HepG2 (cell line): ENCODE results near the gene APIP. TPM values are rescaled to one million over a fixed set of nuclear protein-coding genes. Genes with fewer than 3 reads are reported as not detected.
A peak's percentile ranks its signal among the peaks of the same experiment; 100 is the strongest.

Experiments
- ATF1 ChIP-seq: IDR thresholded peaks from 2 replicates; pipeline ENCODE4 v1.6.1; 2016; ENCODE audit warnings: mild to moderate bottlenecking, control low read depth
- EED ChIP-seq: sonication (generic); formaldehyde crosslinking; IDR thresholded peaks from 2 replicates; pipeline ENCODE4 v1.5.0; 2020; ENCODE audit warnings: mild to moderate bottlenecking, missing genetic modification reagents
- GABPB1 ChIP-seq: IDR thresholded peaks from 2 replicates; pipeline ENCODE4 v1.6.1; 2016; ENCODE audit warnings: mild to moderate bottlenecking, missing genetic modification reagents, moderate library complexity, missing compliant biosample characterization
- MAF1 ChIP-seq: sonication (generic); formaldehyde crosslinking; IDR thresholded peaks from 2 replicates; pipeline ENCODE4 v1.5.0; 2020; ENCODE audit warnings: missing genetic modification reagents, borderline replicate concordance
- MLLT10 ChIP-seq: sonication (generic); formaldehyde crosslinking; IDR thresholded peaks from 2 replicates; pipeline ENCODE4 v1.4.0; 2020; ENCODE audit warnings: missing genetic modification reagents
- PAWR ChIP-seq: sonication (generic); formaldehyde crosslinking; IDR thresholded peaks from 2 replicates; pipeline ENCODE4 v1.4.0; 2020; ENCODE audit warnings: missing genetic modification reagents, mild to moderate bottlenecking, borderline replicate concordance
- SATB2 ChIP-seq: sonication (generic); formaldehyde crosslinking; IDR thresholded peaks from 2 replicates; pipeline ENCODE4 v1.5.0; 2020; ENCODE audit warnings: missing genetic modification reagents
- WIZ ChIP-seq: sonication (generic); formaldehyde crosslinking; IDR thresholded peaks from 2 replicates; pipeline ENCODE4 v1.5.1; 2020; ENCODE audit warnings: mild to moderate bottlenecking, missing genetic modification reagents
- ZEB1 ChIP-seq: IDR thresholded peaks from 2 replicates; pipeline ENCODE4 v1.6.1; 2012; ENCODE audit warnings: mild to moderate bottlenecking, low read depth, inconsistent platforms; ENCODE audit not compliant: insufficient replicate concordance
- ZNF256 ChIP-seq: sonication (generic); formaldehyde crosslinking; conservative IDR thresholded peaks from 2 replicates; pipeline ENCODE4 v1.4.0; 2020; ENCODE audit warnings: missing genetic modification reagents
- ZNF296 ChIP-seq: sonication (generic); formaldehyde crosslinking; conservative IDR thresholded peaks from 2 replicates; pipeline ENCODE4 v1.5.0; 2020; ENCODE audit warnings: mild to moderate bottlenecking, missing genetic modification reagents
- ZNF530 ChIP-seq: sonication (generic); formaldehyde crosslinking; IDR thresholded peaks from 2 replicates; pipeline ENCODE4 v1.5.0; 2020; ENCODE audit warnings: low read depth, mild to moderate bottlenecking, missing genetic modification reagents
- ZNF543 ChIP-seq: sonication (generic); formaldehyde crosslinking; IDR thresholded peaks from 2 replicates; pipeline ENCODE4 v1.4.0; 2020; ENCODE audit warnings: mild to moderate bottlenecking, missing genetic modification reagents
- ZNF550 ChIP-seq: sonication (generic); formaldehyde crosslinking; IDR thresholded peaks from 2 replicates; pipeline ENCODE4 v1.4.0; 2020; ENCODE audit warnings: mild to moderate bottlenecking, missing genetic modification reagents, borderline replicate concordance
- polyA plus RNA-seq, 8 experiments: library from polyadenylated mRNA; depleted of rRNA in 3 of 8; stranded (reverse) in 7 of 8; unstranded in 1 of 8; fragments of >200 nt; fragmentation: Illumina TruSeq in 4 of 8; extraction: Trizol in 4 of 8; gene quantifications; 2 replicates each; pipeline versions ENCODE4 v1.2.1 to v1.2.3, GENCODE V29; 2011 to 2016; ENCODE audit warnings: low read depth in 4 of 8, missing spikeins in 1 of 8, mixed read lengths in 1 of 8; ENCODE audit not compliant: insufficient read depth in 1 of 8
- total RNA-seq, 5 experiments: library from RNA; depleted of rRNA; stranded (reverse); fragments of >200 nt; fragmentation: Illumina TruSeq; extraction: Trizol; gene quantifications; 2 replicates each; pipeline ENCODE4 v1.2.3, GENCODE V29; 2016; ENCODE audit warnings: low read depth in 1 of 5
- TF ChIP-seq, protein P1 (sequence below): sonication (generic); formaldehyde crosslinking; IDR thresholded peaks from 2 replicates; pipeline ENCODE4 v1.4.0; 2020; ENCODE audit warnings: missing genetic modification reagents, borderline replicate concordance
- TF ChIP-seq, protein P2 (sequence below): fragments of 450-650 bp; IDR thresholded peaks from 2 replicates; pipeline ENCODE4 v1.6.1; 2017; ENCODE audit warnings: mild to moderate bottlenecking
- TF ChIP-seq, protein P3 (sequence below): sonication (generic); formaldehyde crosslinking; IDR thresholded peaks from 2 replicates; pipeline ENCODE4 v1.8.0; 2022; ENCODE audit warnings: mild to moderate bottlenecking, missing genetic modification reagents, borderline replicate concordance
- TF ChIP-seq, protein P4 (sequence below): sonication (generic); formaldehyde crosslinking; IDR thresholded peaks from 2 replicates; pipeline ENCODE4; 2020; ENCODE audit warnings: missing genetic modification reagents, mild to moderate bottlenecking, borderline replicate concordance

APIP gene
- total and polyA plus RNA-seq, 2 of the 13 experiments (the other 11 are each of a cell fraction or from before 2014, with no cell fraction given), result 16.9 to 31.0 TPM

DNA sequence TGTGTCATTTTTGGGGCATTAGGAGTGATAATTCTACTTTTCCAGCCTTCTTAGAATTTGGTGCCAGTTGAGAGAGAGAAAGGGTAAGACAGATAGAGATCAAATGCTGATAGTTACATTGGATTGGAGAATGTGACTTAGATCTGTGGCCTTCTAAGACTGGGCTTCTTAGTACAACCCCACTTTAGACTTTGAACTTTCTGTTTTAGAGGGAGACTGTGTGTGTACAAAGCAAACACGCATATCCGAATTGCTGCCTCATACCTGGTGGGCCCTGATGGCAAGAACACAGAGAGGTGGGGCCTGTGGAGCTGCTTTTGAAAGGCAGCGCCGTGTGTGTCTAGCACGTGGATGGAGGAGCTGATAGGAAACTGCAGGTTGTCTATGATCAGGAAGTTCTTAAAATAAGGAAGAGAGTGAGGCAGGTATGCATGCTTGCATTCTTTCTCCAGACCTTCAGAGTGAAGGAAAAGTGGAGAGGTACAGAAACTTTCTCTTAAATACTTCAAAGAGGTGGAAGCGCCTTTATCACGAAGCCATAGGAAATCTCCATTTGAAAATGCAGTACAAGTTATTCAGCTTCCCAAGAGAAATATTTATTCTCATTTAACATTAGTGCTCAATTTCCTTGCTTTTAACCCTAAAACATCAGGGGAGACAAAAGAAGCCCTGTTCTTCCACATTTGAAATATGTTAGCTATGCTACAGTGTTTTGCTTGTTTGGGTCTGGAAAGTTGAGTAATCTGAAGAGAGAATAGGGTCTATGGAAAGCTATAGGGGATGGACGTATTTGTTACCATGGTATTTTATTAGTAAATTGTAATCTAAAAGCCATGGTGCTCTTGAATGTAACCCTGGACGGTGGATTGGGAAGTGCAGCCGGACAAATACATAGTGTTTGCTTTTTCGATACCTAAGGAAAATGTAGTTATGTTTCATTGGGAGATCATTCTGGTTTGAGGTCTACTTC is 13.9 kb upstream of the APIP start (continued):
- TF ChIP-seq, protein P1, sequence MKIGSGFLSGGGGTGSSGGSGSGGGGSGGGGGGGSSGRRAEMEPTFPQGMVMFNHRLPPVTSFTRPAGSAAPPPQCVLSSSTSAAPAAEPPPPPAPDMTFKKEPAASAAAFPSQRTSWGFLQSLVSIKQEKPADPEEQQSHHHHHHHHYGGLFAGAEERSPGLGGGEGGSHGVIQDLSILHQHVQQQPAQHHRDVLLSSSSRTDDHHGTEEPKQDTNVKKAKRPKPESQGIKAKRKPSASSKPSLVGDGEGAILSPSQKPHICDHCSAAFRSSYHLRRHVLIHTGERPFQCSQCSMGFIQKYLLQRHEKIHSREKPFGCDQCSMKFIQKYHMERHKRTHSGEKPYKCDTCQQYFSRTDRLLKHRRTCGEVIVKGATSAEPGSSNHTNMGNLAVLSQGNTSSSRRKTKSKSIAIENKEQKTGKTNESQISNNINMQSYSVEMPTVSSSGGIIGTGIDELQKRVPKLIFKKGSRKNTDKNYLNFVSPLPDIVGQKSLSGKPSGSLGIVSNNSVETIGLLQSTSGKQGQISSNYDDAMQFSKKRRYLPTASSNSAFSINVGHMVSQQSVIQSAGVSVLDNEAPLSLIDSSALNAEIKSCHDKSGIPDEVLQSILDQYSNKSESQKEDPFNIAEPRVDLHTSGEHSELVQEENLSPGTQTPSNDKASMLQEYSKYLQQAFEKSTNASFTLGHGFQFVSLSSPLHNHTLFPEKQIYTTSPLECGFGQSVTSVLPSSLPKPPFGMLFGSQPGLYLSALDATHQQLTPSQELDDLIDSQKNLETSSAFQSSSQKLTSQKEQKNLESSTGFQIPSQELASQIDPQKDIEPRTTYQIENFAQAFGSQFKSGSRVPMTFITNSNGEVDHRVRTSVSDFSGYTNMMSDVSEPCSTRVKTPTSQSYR, result no peak
- TF ChIP-seq ATF1 (CRISPR knock-in tag), result peak; percentile 74
- TF ChIP-seq GABPB1, result peak; percentile 33; the same call in 1 of the 2 replicates
- TF ChIP-seq, protein P2, sequence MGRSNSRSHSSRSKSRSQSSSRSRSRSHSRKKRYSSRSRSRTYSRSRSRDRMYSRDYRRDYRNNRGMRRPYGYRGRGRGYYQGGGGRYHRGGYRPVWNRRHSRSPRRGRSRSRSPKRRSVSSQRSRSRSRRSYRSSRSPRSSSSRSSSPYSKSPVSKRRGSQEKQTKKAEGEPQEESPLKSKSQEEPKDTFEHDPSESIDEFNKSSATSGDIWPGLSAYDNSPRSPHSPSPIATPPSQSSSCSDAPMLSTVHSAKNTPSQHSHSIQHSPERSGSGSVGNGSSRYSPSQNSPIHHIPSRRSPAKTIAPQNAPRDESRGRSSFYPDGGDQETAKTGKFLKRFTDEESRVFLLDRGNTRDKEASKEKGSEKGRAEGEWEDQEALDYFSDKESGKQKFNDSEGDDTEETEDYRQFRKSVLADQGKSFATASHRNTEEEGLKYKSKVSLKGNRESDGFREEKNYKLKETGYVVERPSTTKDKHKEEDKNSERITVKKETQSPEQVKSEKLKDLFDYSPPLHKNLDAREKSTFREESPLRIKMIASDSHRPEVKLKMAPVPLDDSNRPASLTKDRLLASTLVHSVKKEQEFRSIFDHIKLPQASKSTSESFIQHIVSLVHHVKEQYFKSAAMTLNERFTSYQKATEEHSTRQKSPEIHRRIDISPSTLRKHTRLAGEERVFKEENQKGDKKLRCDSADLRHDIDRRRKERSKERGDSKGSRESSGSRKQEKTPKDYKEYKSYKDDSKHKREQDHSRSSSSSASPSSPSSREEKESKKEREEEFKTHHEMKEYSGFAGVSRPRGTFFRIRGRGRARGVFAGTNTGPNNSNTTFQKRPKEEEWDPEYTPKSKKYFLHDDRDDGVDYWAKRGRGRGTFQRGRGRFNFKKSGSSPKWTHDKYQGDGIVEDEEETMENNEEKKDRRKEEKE, result no peak
- no peak for TF ChIP-seq WIZ
- no peak for TF ChIP-seq MLLT10 (CRISPR knock-in tag)
- no peak; the same call in 1 of the 2 replicates for TF ChIP-seq EED (CRISPR knock-in tag)
- TF ChIP-seq ZNF543 (CRISPR knock-in tag), result peak; percentile 100
- TF ChIP-seq, protein P3, sequence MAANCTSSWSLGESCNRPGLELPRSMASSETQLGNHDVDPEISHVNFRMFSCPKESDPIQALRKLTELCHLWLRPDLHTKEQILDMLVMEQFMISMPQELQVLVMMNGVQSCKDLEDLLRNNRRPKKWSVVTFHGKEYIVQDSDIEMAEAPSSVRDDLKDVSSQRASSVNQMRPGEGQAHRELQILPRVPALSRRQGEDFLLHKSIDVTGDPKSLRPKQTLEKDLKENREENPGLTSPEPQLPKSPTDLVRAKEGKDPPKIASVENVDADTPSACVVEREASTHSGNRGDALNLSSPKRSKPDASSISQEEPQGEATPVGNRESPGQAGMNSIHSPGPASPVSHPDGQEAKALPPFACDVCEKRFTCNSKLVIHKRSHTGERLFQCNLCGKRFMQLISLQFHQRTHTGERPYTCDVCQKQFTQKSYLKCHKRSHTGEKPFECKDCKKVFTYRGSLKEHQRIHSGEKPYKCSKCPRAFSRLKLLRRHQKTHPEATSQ (CRISPR knock-in tag), result peak; percentile 92; the same call in 1 of the 2 replicates
- TF ChIP-seq ZNF550 (CRISPR knock-in tag), result no peak
- no peak for TF ChIP-seq PAWR (CRISPR knock-in tag)
- TF ChIP-seq SATB2 (CRISPR knock-in tag), result peak; percentile 30; the same call in 1 of the 2 replicates
- TF ChIP-seq MAF1 (CRISPR knock-in tag), result no peak
- TF ChIP-seq ZNF530 (CRISPR knock-in tag), result no peak
- TF ChIP-seq, protein P4, sequence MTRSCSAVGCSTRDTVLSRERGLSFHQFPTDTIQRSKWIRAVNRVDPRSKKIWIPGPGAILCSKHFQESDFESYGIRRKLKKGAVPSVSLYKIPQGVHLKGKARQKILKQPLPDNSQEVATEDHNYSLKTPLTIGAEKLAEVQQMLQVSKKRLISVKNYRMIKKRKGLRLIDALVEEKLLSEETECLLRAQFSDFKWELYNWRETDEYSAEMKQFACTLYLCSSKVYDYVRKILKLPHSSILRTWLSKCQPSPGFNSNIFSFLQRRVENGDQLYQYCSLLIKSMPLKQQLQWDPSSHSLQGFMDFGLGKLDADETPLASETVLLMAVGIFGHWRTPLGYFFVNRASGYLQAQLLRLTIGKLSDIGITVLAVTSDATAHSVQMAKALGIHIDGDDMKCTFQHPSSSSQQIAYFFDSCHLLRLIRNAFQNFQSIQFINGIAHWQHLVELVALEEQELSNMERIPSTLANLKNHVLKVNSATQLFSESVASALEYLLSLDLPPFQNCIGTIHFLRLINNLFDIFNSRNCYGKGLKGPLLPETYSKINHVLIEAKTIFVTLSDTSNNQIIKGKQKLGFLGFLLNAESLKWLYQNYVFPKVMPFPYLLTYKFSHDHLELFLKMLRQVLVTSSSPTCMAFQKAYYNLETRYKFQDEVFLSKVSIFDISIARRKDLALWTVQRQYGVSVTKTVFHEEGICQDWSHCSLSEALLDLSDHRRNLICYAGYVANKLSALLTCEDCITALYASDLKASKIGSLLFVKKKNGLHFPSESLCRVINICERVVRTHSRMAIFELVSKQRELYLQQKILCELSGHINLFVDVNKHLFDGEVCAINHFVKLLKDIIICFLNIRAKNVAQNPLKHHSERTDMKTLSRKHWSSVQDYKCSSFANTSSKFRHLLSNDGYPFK, result no peak
- no peak for TF ChIP-seq ZNF296
- TF ChIP-seq ZEB1, result peak; percentile 66
- TF ChIP-seq ZNF256 (CRISPR knock-in tag), result no peak
